Endodermal cell (in vitro differentiated cells): Measurements from ENCODE around the gene KCNMA1. TPM values are rescaled to one million over a fixed set of nuclear protein-coding genes. Genes with fewer than 3 reads are reported as not detected.

ENCODE experiments used
- DNase-seq: peaks from one replicate; pipeline ENCODE4 v3.0.0-alpha.2; 2017
- H3K27ac ChIP-seq: 2 replicates; pipeline ENCODE4 v1.5.1; 2013; ENCODE audit warnings: mild to moderate bottlenecking, low read depth, low read length, moderate library complexity
- H3K27me3 ChIP-seq: 2 replicates; pipeline ENCODE4 v1.6.1; 2013; ENCODE audit warnings: mild to moderate bottlenecking, low read length, moderate library complexity; ENCODE audit not compliant: insufficient read depth, control insufficient read depth, poor library complexity, severe bottlenecking
- H3K36me3 ChIP-seq: 2 replicates; pipeline ENCODE4 v1.7.0; 2013; ENCODE audit warnings: mild to moderate bottlenecking, low read length, moderate library complexity; ENCODE audit not compliant: control insufficient read depth, insufficient read depth
- H3K4me1 ChIP-seq: one replicate; pipeline ENCODE4 v1.7.0; 2013; ENCODE audit warnings: low read length; ENCODE audit not compliant: control insufficient read depth, insufficient read depth
- H3K4me3 ChIP-seq: 2 replicates; pipeline ENCODE4 v1.5.1; 2013; ENCODE audit warnings: mild to moderate bottlenecking, low read length, moderate library complexity
- H3K9ac ChIP-seq: 2 replicates; pipeline ENCODE4 v1.6.1; 2013; ENCODE audit warnings: mild to moderate bottlenecking, low read length, moderate library complexity; ENCODE audit not compliant: poor library complexity, severe bottlenecking; ENCODE audit errors: extremely low read depth
- H3K9me3 ChIP-seq: 2 replicates; pipeline ENCODE4 v1.6.1; 2013; ENCODE audit warnings: mild to moderate bottlenecking, low read length, moderate library complexity; ENCODE audit not compliant: control insufficient read depth
- H3K27ac Mint-ChIP-seq: 2 replicates; pipeline ENCODE4 v1.8.0; 2020; ENCODE audit warnings: mixed read lengths
- H3K27me3 Mint-ChIP-seq: 2 replicates; pipeline ENCODE4 v1.8.0; 2021; ENCODE audit warnings: mild to moderate bottlenecking, mixed read lengths; ENCODE audit not compliant: insufficient read depth
- H3K36me3 Mint-ChIP-seq: 2 replicates; pipeline ENCODE4 v1.8.0; 2020; ENCODE audit warnings: low read depth, mixed read lengths
- H3K4me1 Mint-ChIP-seq: 2 replicates; pipeline ENCODE4 v1.8.0; 2020; ENCODE audit warnings: mixed read lengths
- H3K4me3 Mint-ChIP-seq: 2 replicates; pipeline ENCODE4 v1.8.0; 2020; ENCODE audit warnings: mild to moderate bottlenecking, moderate library complexity, mixed read lengths
- H3K9me3 Mint-ChIP-seq: 2 replicates; pipeline ENCODE4 v1.8.0; 2020; ENCODE audit warnings: mild to moderate bottlenecking, mixed read lengths
- CTCF ChIP-seq: fragments of 200-600 bp; sonication (generic); conservative IDR thresholded peaks from 2 replicates; pipeline ENCODE4 v1.5.0; 2021; ENCODE audit warnings: antibody characterized with exemption, mild to moderate bottlenecking
- WGBS, 2 experiments: methylation state at CpG; one replicate each; pipeline versions ENCODE4 v1.1.5 to v1.1.7; 2013; ENCODE audit warnings: missing lambda C conversion rate in 2 of 2, mixed read lengths in 1 of 2; ENCODE audit not compliant: insufficient coverage in 1 of 2, insufficient read length in 1 of 2; 5-methylcytosine and 5-hydroxymethylcytosine counted together
- total RNA-seq, 2 donors: library from RNA; stranded (reverse); fragmentation: NEBNext Ultra II Directional in 1 of 2; extraction: Animal tissue kit (Norgen Biotek cat#: 25700) in 1 of 2; gene quantifications; 2 replicates in 1 of 2; 3 replicates in 1 of 2; pipeline ENCODE4 v1.2.1, GENCODE V29; 2021

The KCNMA1 gene
- total RNA-seq, 2 donors from 2014 or later = 0.55 to 1.3 TPM

GRCh38 chr10:77247031-77247990, 390.3 kb downstream of the KCNMA1 start:
- Mint-ChIP-seq H3K27me3 (peaks cover 45% of the 10 kb centered on the region), H3K4me3 (no peak overlapping the region), H3K27ac (no peak overlapping the region), H3K9me3 (no peaks in the 10 kb centered on the region), H3K4me1 (peaks cover 35% of the 10 kb centered on the region), H3K36me3 (no peaks in the 10 kb centered on the region)
- Histone ChIP-seq H3K9ac (no peak overlapping the region), H3K4me1 (peaks cover 14% of the 10 kb centered on the region), H3K36me3 (no peaks in the 10 kb centered on the region), H3K4me3 (no peak overlapping the region), H3K27ac (peak overlapping the region; percentile 20), H3K27me3 (peaks cover 30% of the 10 kb centered on the region), H3K9me3 (no peaks in the 10 kb centered on the region)
- DNase-seq = peak; percentile 56
- 73 to 82% methylated on average over 9 to 12 of the region's 12 CpGs for WGBS, 2 experiments
- no peak for TF ChIP-seq CTCF

- no peak for DNase-seq
- no peaks in the 10 kb centered on the region for H3K9me3 ChIP-seq
- Mint-ChIP-seq H3K36me3 (no peaks in the 10 kb centered on the region), H3K27ac (no peak overlapping the region), H3K9me3 (no peaks in the 10 kb centered on the region), H3K4me3 (no peak overlapping the region), H3K27me3 (peaks cover 42% of the 10 kb centered on the region), H3K4me1 (peaks cover 25% of the 10 kb centered on the region)
- H3K4me1 ChIP-seq = peaks cover 7% of the 10 kb centered on the region
- 100% methylated on average over 1 of the region's 1 CpG for WGBS, 2 experiments
- H3K36me3 ChIP-seq = no peaks in the 10 kb centered on the region
- H3K27ac ChIP-seq = no peak overlapping the region
- TF ChIP-seq CTCF = no peak
- no peak overlapping the region for H3K9ac ChIP-seq
- H3K4me3 ChIP-seq = no peak overlapping the region
- peaks cover 28% of the 10 kb centered on the region for H3K27me3 ChIP-seq
Measured at GRCh38 chr10:77245953-77246352, 391.7 kb downstream of the KCNMA1 start.

DNA sequence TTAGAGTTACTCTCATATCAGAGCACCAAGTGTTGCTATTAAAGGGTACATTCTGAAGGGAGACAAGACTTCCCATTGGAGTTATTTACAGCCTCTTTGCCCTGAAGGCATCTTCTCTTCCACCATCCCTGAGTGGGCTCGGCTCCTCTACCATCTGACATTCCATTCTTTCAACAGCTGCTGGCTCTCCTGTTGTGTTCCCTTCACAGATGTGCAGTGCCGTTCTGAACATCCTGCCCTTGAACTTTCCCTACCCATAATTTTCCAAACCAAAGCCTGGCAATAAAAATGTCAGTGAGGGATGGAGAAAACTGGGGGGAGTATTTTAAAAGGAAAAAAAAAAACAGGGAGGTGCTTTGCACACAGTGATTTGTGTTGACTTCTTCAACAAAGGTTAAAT, 392.9 kb downstream of the KCNMA1 start:
- H3K9me3 Mint-ChIP-seq = no peaks in the 10 kb centered on the region
- no peak overlapping the region for H3K4me3 Mint-ChIP-seq
- no peak overlapping the region for H3K27ac ChIP-seq
- no peaks in the 10 kb centered on the region for H3K36me3 Mint-ChIP-seq
- H3K27me3 ChIP-seq = peaks cover 16% of the 10 kb centered on the region
- H3K27ac Mint-ChIP-seq = no peak overlapping the region
- H3K9ac ChIP-seq = no peak overlapping the region
- WGBS, 2 experiments = 60 to 97% methylated on average over 1 to 2 of the region's 2 CpGs
- no peak for TF ChIP-seq CTCF
- H3K9me3 ChIP-seq = no peaks in the 10 kb centered on the region
- H3K4me3 ChIP-seq = no peak overlapping the region
- H3K36me3 ChIP-seq = no peaks in the 10 kb centered on the region
- no peak for DNase-seq
- H3K4me1 ChIP-seq = peaks cover 7% of the 10 kb centered on the region
- H3K4me1 Mint-ChIP-seq = peaks cover 25% of the 10 kb centered on the region
- peaks cover 31% of the 10 kb centered on the region for H3K27me3 Mint-ChIP-seq
